HEK293 (cell line): ENCODE results near the gene PPP6R1.

Experiments
- PRDM4 ChIP-seq: fragments of 450-650 bp; formaldehyde crosslinking; IDR thresholded peaks from 2 replicates; pipeline ENCODE4 v1.5.1; 2017; ENCODE audit warnings: missing biosample characterization, missing genetic modification characterization
- PRDM6 ChIP-seq: fragments of 450-650 bp; formaldehyde crosslinking; IDR thresholded peaks from 2 replicates; pipeline ENCODE4 v1.5.1; 2017; ENCODE audit warnings: missing biosample characterization, missing genetic modification characterization
- SCRT1 ChIP-seq: fragments of 450-650 bp; formaldehyde crosslinking; IDR thresholded peaks from 2 replicates; pipeline ENCODE4 v1.5.1; 2016; ENCODE audit warnings: missing biosample characterization, missing genetic modification characterization, borderline replicate concordance
- YY1 ChIP-seq: fragments of 450-650 bp; formaldehyde crosslinking; IDR thresholded peaks from 2 replicates; pipeline ENCODE4 v1.5.1; 2018; ENCODE audit warnings: missing biosample characterization, missing genetic modification characterization
- ZFP3 ChIP-seq: fragments of 450-650 bp; formaldehyde crosslinking; IDR thresholded peaks from 2 replicates; pipeline ENCODE4 v1.5.1; 2016; ENCODE audit warnings: low read depth, missing biosample characterization, missing genetic modification characterization
- ZNF155 ChIP-seq: fragments of 450-650 bp; formaldehyde crosslinking; IDR thresholded peaks from 2 replicates; pipeline ENCODE4 v1.5.1; 2016; ENCODE audit warnings: missing biosample characterization, missing genetic modification characterization
- ZNF2 ChIP-seq: fragments of 450-650 bp; formaldehyde crosslinking; IDR thresholded peaks from 2 replicates; pipeline ENCODE4 v1.5.1; 2016; ENCODE audit warnings: missing biosample characterization, missing genetic modification characterization
- ZNF223 ChIP-seq: fragments of 450-650 bp; formaldehyde crosslinking; IDR thresholded peaks from 2 replicates; pipeline ENCODE4 v1.5.1; 2016; ENCODE audit warnings: missing biosample characterization, missing genetic modification characterization
- ZNF23 ChIP-seq: fragments of 450-650 bp; formaldehyde crosslinking; IDR thresholded peaks from 2 replicates; pipeline ENCODE4 v1.5.1; 2016; ENCODE audit warnings: missing biosample characterization, missing genetic modification characterization, borderline replicate concordance
- ZNF239 ChIP-seq: fragments of 450-650 bp; formaldehyde crosslinking; IDR thresholded peaks from 2 replicates; pipeline ENCODE4 v1.5.1; 2016; ENCODE audit warnings: missing biosample characterization, missing genetic modification characterization
- ZNF280C ChIP-seq: fragments of 450-650 bp; formaldehyde crosslinking; IDR thresholded peaks from 2 replicates; pipeline ENCODE4 v1.5.1; 2016; ENCODE audit warnings: missing biosample characterization, missing genetic modification characterization
- ZNF302 ChIP-seq: fragments of 450-650 bp; formaldehyde crosslinking; IDR thresholded peaks from 2 replicates; pipeline ENCODE4 v1.5.1; 2016; ENCODE audit warnings: missing biosample characterization, missing genetic modification characterization, low read depth
- ZNF394 ChIP-seq: fragments of 450-650 bp; formaldehyde crosslinking; IDR thresholded peaks from 2 replicates; pipeline ENCODE4 v1.5.1; 2016; ENCODE audit warnings: missing biosample characterization, missing genetic modification characterization, mild to moderate bottlenecking, moderate library complexity, borderline replicate concordance
- ZNF398 ChIP-seq: fragments of 450-650 bp; formaldehyde crosslinking; IDR thresholded peaks from 2 replicates; pipeline ENCODE4 v1.5.1; 2017; ENCODE audit warnings: missing biosample characterization, missing genetic modification characterization
- ZNF514 ChIP-seq: fragments of 450-650 bp; formaldehyde crosslinking; IDR thresholded peaks from 2 replicates; pipeline ENCODE4 v1.5.1; 2016; ENCODE audit warnings: missing biosample characterization, missing genetic modification characterization
- ZNF623 ChIP-seq: fragments of 450-650 bp; formaldehyde crosslinking; IDR thresholded peaks from 2 replicates; pipeline ENCODE4 v1.5.1; 2016; ENCODE audit warnings: missing biosample characterization, missing genetic modification characterization
- TF ChIP-seq, protein P1 (sequence below): fragments of 450-650 bp; formaldehyde crosslinking; IDR thresholded peaks from 2 replicates; pipeline ENCODE4 v1.5.1; 2016; ENCODE audit warnings: missing biosample characterization, missing genetic modification characterization, borderline replicate concordance
- TF ChIP-seq, protein P2 (sequence below): fragments of 450-650 bp; formaldehyde crosslinking; IDR thresholded peaks from 2 replicates; pipeline ENCODE4 v1.5.1; 2016; ENCODE audit warnings: missing biosample characterization, missing genetic modification characterization
- TF ChIP-seq, protein P3 (sequence below): fragments of 450-650 bp; formaldehyde crosslinking; IDR thresholded peaks from 2 replicates; pipeline ENCODE4 v1.5.1; 2016; ENCODE audit warnings: missing biosample characterization, missing genetic modification characterization
- TF ChIP-seq, protein P4 (sequence below): fragments of 450-650 bp; formaldehyde crosslinking; IDR thresholded peaks from 2 replicates; pipeline ENCODE4 v1.5.1; 2016; ENCODE audit warnings: missing biosample characterization, missing genetic modification characterization

The PPP6R1 gene

DNA sequence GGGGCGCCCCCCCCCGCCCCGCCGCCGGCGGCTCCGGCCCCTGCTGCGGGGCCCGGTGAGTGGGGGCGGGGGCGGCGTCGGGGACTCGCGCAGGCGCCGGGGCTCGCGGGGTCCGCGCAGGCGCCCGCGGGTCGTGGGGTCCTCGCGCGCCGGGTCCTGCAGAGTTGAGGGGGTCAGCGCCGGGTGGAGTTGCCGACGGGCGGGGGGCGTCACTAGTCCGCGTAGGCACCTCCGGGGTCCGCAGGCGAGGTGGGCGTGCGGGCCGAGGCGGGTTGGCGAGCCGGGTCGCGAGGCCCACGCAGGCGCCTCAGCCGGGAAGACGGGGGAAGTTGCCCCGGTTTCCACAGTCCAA lies 365 bp downstream of the PPP6R1 start (continued):
- TF ChIP-seq, protein P1, sequence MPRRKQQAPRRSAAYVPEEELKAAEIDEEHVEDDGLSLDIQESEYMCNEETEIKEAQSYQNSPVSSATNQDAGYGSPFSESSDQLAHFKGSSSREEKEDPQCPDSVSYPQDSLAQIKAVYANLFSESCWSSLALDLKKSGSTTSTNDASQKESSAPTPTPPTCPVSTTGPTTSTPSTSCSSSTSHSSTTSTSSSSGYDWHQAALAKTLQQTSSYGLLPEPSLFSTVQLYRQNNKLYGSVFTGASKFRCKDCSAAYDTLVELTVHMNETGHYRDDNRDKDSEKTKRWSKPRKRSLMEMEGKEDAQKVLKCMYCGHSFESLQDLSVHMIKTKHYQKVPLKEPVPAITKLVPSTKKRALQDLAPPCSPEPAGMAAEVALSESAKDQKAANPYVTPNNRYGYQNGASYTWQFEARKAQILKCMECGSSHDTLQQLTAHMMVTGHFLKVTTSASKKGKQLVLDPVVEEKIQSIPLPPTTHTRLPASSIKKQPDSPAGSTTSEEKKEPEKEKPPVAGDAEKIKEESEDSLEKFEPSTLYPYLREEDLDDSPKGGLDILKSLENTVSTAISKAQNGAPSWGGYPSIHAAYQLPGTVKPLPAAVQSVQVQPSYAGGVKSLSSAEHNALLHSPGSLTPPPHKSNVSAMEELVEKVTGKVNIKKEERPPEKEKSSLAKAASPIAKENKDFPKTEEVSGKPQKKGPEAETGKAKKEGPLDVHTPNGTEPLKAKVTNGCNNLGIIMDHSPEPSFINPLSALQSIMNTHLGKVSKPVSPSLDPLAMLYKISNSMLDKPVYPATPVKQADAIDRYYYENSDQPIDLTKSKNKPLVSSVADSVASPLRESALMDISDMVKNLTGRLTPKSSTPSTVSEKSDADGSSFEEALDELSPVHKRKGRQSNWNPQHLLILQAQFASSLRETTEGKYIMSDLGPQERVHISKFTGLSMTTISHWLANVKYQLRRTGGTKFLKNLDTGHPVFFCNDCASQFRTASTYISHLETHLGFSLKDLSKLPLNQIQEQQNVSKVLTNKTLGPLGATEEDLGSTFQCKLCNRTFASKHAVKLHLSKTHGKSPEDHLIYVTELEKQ (tag by site-specific recombination), result no peak
- no peak for TF ChIP-seq YY1
- TF ChIP-seq ZNF398 (tag by site-specific recombination), result no peak
- no peak for TF ChIP-seq ZNF623
- TF ChIP-seq ZNF23 (tag by site-specific recombination), result 0 out of 2 replicates have a peak, but pooled peaks have one; percentile 36
- TF ChIP-seq ZNF155 (tag by site-specific recombination), result no peak
- no peak for TF ChIP-seq ZNF280C
- TF ChIP-seq ZNF302 (tag by site-specific recombination), result no peak
- no peak for TF ChIP-seq ZNF239 (tag by site-specific recombination)
- no peak for TF ChIP-seq ZNF223 (tag by site-specific recombination)
- no peak for TF ChIP-seq PRDM6
- TF ChIP-seq ZNF394 (tag by site-specific recombination), result no peak
- no peak for TF ChIP-seq ZFP3 (tag by site-specific recombination)
- no peak for TF ChIP-seq ZNF514 (tag by site-specific recombination)
- TF ChIP-seq, protein P2, sequence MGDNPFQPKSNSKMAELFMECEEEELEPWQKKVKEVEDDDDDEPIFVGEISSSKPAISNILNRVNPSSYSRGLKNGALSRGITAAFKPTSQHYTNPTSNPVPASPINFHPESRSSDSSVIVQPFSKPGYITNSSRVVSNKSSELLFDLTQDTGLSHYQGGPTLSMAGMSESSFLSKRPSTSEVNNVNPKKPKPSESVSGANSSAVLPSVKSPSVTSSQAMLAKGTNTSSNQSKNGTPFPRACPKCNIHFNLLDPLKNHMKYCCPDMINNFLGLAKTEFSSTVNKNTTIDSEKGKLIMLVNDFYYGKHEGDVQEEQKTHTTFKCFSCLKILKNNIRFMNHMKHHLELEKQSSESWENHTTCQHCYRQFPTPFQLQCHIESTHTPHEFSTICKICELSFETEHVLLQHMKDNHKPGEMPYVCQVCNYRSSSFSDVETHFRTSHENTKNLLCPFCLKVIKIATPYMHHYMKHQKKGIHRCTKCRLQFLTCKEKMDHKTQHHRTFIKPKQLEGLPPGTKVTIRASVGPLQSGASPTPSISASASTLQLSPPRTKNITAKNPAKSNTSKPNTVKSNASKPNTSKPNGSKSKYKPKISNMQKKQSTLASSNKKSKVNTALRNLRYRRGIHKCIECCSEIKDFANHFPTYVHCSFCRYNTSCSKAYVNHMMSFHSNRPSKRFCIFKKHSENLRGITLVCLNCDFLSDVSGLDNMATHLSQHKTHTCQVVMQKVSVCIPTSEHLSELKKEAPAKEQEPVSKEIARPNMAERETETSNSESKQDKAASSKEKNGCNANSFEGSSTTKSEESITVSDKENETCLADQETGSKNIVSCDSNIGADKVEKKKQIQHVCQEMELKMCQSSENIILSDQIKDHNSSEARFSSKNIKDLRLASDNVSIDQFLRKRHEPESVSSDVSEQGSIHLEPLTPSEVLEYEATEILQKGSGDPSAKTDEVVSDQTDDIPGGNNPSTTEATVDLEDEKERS, result no peak
- TF ChIP-seq, protein P3, sequence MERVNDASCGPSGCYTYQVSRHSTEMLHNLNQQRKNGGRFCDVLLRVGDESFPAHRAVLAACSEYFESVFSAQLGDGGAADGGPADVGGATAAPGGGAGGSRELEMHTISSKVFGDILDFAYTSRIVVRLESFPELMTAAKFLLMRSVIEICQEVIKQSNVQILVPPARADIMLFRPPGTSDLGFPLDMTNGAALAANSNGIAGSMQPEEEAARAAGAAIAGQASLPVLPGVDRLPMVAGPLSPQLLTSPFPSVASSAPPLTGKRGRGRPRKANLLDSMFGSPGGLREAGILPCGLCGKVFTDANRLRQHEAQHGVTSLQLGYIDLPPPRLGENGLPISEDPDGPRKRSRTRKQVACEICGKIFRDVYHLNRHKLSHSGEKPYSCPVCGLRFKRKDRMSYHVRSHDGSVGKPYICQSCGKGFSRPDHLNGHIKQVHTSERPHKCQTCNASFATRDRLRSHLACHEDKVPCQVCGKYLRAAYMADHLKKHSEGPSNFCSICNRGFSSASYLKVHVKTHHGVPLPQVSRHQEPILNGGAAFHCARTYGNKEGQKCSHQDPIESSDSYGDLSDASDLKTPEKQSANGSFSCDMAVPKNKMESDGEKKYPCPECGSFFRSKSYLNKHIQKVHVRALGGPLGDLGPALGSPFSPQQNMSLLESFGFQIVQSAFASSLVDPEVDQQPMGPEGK (tag by site-specific recombination), result no peak
- no peak for TF ChIP-seq ZNF2
- TF ChIP-seq, protein P4, sequence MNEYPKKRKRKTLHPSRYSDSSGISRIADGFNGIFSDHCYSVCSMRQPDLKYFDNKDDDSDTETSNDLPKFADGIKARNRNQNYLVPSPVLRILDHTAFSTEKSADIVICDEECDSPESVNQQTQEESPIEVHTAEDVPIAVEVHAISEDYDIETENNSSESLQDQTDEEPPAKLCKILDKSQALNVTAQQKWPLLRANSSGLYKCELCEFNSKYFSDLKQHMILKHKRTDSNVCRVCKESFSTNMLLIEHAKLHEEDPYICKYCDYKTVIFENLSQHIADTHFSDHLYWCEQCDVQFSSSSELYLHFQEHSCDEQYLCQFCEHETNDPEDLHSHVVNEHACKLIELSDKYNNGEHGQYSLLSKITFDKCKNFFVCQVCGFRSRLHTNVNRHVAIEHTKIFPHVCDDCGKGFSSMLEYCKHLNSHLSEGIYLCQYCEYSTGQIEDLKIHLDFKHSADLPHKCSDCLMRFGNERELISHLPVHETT (tag by site-specific recombination), result no peak
- TF ChIP-seq PRDM4 (tag by site-specific recombination), result 0 out of 2 replicates have a peak, but pooled peaks have one; percentile 7
- TF ChIP-seq SCRT1 (tag by site-specific recombination), result no peak
